GM13977 (cell line): ENCODE measurements around the gene SPATA13.
A peak's percentile ranks its signal among the peaks of the same experiment; 100 is the strongest.
"Not testable (repeated sequence)": the region's sequence is repeated elsewhere in the genome, so short reads cannot be mapped to it uniquely, and the experiment has no call there.

Source experiments
- DNase-seq: peaks from one replicate; pipeline ENCODE4 v3.0.0; 2012; ENCODE audit warnings: low spot score
- CTCF ChIP-seq: IDR thresholded peaks from 2 replicates; pipeline ENCODE4 v1.5.1; 2012; ENCODE audit warnings: mild to moderate bottlenecking, control low read depth; ENCODE audit not compliant: insufficient read depth; ENCODE audit errors: extremely low read depth, missing control alignments
- in situ Hi-C: fragments of 300-500 bp; cut with MboI; formaldehyde crosslinking; loops from one replicate; pipeline ENCODE4 v1.12.0; 2022; ENCODE audit warnings: low sequenced_read_pairs, low pct_unique_long_range_greater_than_20kb, mixed read lengths, inconsistent platforms; ENCODE audit not compliant: unreplicated experiment

SPATA13 gene

GRCh38 chr13:24216176-24216575 is 55.7 kb downstream of the SPATA13 start:
- TF ChIP-seq CTCF, result no peak
- in situ Hi-C loops, result loop anchor here (25.0 kb wide), 2 partner anchors 179 to 304 kb away; no protein-coding TSS in a partner anchor
- no peak for DNase-seq

- not testable (repeated sequence) for DNase-seq
- in situ Hi-C loops, result loop anchor here (25.0 kb wide), 2 partner anchors 179 to 304 kb away; no protein-coding TSS in a partner anchor
Observed at GRCh38 chr13:24216779-24217178, 56.3 kb downstream of the SPATA13 start.

GRCh38 chr13:24217601-24218281 is 57.2 kb downstream of the SPATA13 start:
- no peak for DNase-seq
- no peak for TF ChIP-seq CTCF
- in situ Hi-C loops, result loop anchor here (25.0 kb wide), 2 partner anchors 180 to 305 kb away; no protein-coding TSS in a partner anchor

- in situ Hi-C loops, result loop anchor here (25.0 kb wide), 2 partner anchors 181 to 306 kb away; no protein-coding TSS in a partner anchor
- DNase-seq, result no peak
- no peak for TF ChIP-seq CTCF
Observed at GRCh38 chr13:24218338-24218737, 57.8 kb downstream of the SPATA13 start.

- no peak for DNase-seq
- in situ Hi-C loops, result loop anchor here (25.0 kb wide), 2 partner anchors 182 to 307 kb away; no protein-coding TSS in a partner anchor
- TF ChIP-seq CTCF, result no peak
Observed at GRCh38 chr13:24218977-24219376, 58.5 kb downstream of the SPATA13 start.

GRCh38 chr13:24220086-24220703 is 59.7 kb downstream of the SPATA13 start:
- DNase-seq, result peak; percentile 75
- in situ Hi-C loops, result loop anchor here (25.0 kb wide), 2 partner anchors 183 to 308 kb away; no protein-coding TSS in a partner anchor
- TF ChIP-seq CTCF, result peak; percentile 83

- DNase-seq, result no peak
- no peak for TF ChIP-seq CTCF
- in situ Hi-C loops, result loop anchor here (25.0 kb wide), 2 partner anchors 184 to 309 kb away; no protein-coding TSS in a partner anchor
Observed at GRCh38 chr13:24221007-24221406, 60.5 kb downstream of the SPATA13 start.
